ENCODE measurements around the gene NEK4. TPM values are rescaled to one million over a fixed set of nuclear protein-coding genes. Genes with fewer than 3 reads are reported as not detected.
A peak's percentile ranks its signal among the peaks of the same experiment; 100 is the strongest.

The NEK4 gene
- total RNA-seq, 1 experiment from 2014 or later: 20.5 TPM

- Histone ChIP-seq H3K79me2 (ENCODE audit: low read length) (no peaks in the 10 kb centered on the region), H4K20me1 (ENCODE audit: insufficient read depth, low read depth, low read length) (no peaks in the 10 kb centered on the region), H3K9me3 (ENCODE audit: low read length) (no peaks in the 10 kb centered on the region), H3K4me2 (ENCODE audit: low read depth, low read length, poor library complexity, severe bottlenecking) (no peak overlapping the region), H3K4me1 (ENCODE audit: low read length) (no peaks in the 10 kb centered on the region), H3K9ac (ENCODE audit: low read length) (no peak overlapping the region), H3K27me3 (ENCODE audit: low read length) (no peaks in the 10 kb centered on the region), H3K36me3 (ENCODE audit: insufficient read depth, low read length) (no peaks in the 10 kb centered on the region), H2AFZ (ENCODE audit: low read length) (no peak overlapping the region), H3K27ac (ENCODE audit: low read length) (no peak overlapping the region), H3K9me2 (replicated peaks; ENCODE audit: insufficient read depth, low read length) (no peaks in the 10 kb centered on the region), H3K4me3 (ENCODE audit: low read length) (no peak overlapping the region)
- DNase-seq: no peak
These were observed 14.3 kb upstream of the NEK4 start for GRCh38 chr3:52784931-52785590.

GRCh38 chr3:52784021-52784621 is 13.4 kb upstream of the NEK4 start:
- no peak overlapping the region for H3K9ac ChIP-seq (ENCODE audit: low read length)
- H3K4me1 ChIP-seq (ENCODE audit: low read length): peaks cover 7% of the 10 kb centered on the region
- no peaks in the 10 kb centered on the region for H3K27me3 ChIP-seq (ENCODE audit: low read length)
- H3K79me2 ChIP-seq (ENCODE audit: low read length): no peaks in the 10 kb centered on the region
- H3K4me2 ChIP-seq (ENCODE audit: low read depth, low read length, poor library complexity, severe bottlenecking): no peak overlapping the region
- H3K27ac ChIP-seq (ENCODE audit: low read length): no peak overlapping the region
- no peaks in the 10 kb centered on the region for H3K9me3 ChIP-seq (ENCODE audit: low read length)
- H2AFZ ChIP-seq (ENCODE audit: low read length): no peak overlapping the region
- H3K4me3 ChIP-seq (ENCODE audit: low read length): no peak overlapping the region
- no peaks in the 10 kb centered on the region for H3K36me3 ChIP-seq (ENCODE audit: insufficient read depth, low read length)
- no peak for DNase-seq
- no peaks in the 10 kb centered on the region for H4K20me1 ChIP-seq (ENCODE audit: insufficient read depth, low read depth, low read length)
- no peaks in the 10 kb centered on the region for H3K9me2 ChIP-seq (replicated peaks; ENCODE audit: insufficient read depth, low read length)

- Histone ChIP-seq H3K4me3 (ENCODE audit: low read length) (no peak overlapping the region), H3K4me2 (ENCODE audit: low read depth, low read length, poor library complexity, severe bottlenecking) (no peak overlapping the region), H2AFZ (ENCODE audit: low read length) (no peak overlapping the region), H3K9me2 (replicated peaks; ENCODE audit: insufficient read depth, low read length) (no peaks in the 10 kb centered on the region), H3K27me3 (ENCODE audit: low read length) (no peaks in the 10 kb centered on the region), H3K27ac (ENCODE audit: low read length) (no peak overlapping the region), H3K4me1 (ENCODE audit: low read length) (peaks cover 8% of the 10 kb centered on the region), H3K79me2 (ENCODE audit: low read length) (no peaks in the 10 kb centered on the region), H4K20me1 (ENCODE audit: insufficient read depth, low read depth, low read length) (no peaks in the 10 kb centered on the region), H3K9me3 (ENCODE audit: low read length) (no peaks in the 10 kb centered on the region), H3K36me3 (ENCODE audit: insufficient read depth, low read length) (no peaks in the 10 kb centered on the region), H3K9ac (ENCODE audit: low read length) (no peak overlapping the region)
- DNase-seq: no peak
These were observed 12.4 kb upstream of the NEK4 start for GRCh38 chr3:52783211-52783555.

GRCh38 chr3:52782412-52783210 is 11.9 kb upstream of the NEK4 start:
- Histone ChIP-seq H3K9me2 (replicated peaks; ENCODE audit: insufficient read depth, low read length) (no peaks in the 10 kb centered on the region), H3K4me2 (ENCODE audit: low read depth, low read length, poor library complexity, severe bottlenecking) (no peak overlapping the region), H3K27me3 (ENCODE audit: low read length) (no peaks in the 10 kb centered on the region), H3K36me3 (ENCODE audit: insufficient read depth, low read length) (no peaks in the 10 kb centered on the region), H3K4me3 (ENCODE audit: low read length) (no peak overlapping the region), H3K9me3 (ENCODE audit: low read length) (no peaks in the 10 kb centered on the region), H3K9ac (ENCODE audit: low read length) (no peak overlapping the region), H3K79me2 (ENCODE audit: low read length) (no peaks in the 10 kb centered on the region), H2AFZ (ENCODE audit: low read length) (no peak overlapping the region), H3K4me1 (ENCODE audit: low read length) (peaks cover 8% of the 10 kb centered on the region), H3K27ac (ENCODE audit: low read length) (no peak overlapping the region), H4K20me1 (ENCODE audit: insufficient read depth, low read depth, low read length) (no peaks in the 10 kb centered on the region)
- no peak for DNase-seq

GRCh38 chr3:52781741-52782140 is 11.0 kb upstream of the NEK4 start:
- no peak for DNase-seq

GRCh38 chr3:52779837-52780585 is 9.3 kb upstream of the NEK4 start:
- H4K20me1 ChIP-seq (ENCODE audit: insufficient read depth, low read depth, low read length): no peaks in the 10 kb centered on the region
- H3K9ac ChIP-seq (ENCODE audit: low read length): 0 out of 2 replicates have a peak overlapping the region, but pooled peaks have one; percentile 26

More at GRCh38 chr3:52781741-52782140, 11.0 kb upstream of the NEK4 start:
- H2AFZ ChIP-seq (ENCODE audit: low read length): no peak overlapping the region
- no peak overlapping the region for H3K4me2 ChIP-seq (ENCODE audit: low read depth, low read length, poor library complexity, severe bottlenecking)
- no peaks in the 10 kb centered on the region for H4K20me1 ChIP-seq (ENCODE audit: insufficient read depth, low read depth, low read length)
- no peak overlapping the region for H3K27ac ChIP-seq (ENCODE audit: low read length)
- H3K4me1 ChIP-seq (ENCODE audit: low read length): peaks cover 8% of the 10 kb centered on the region
- H3K4me3 ChIP-seq (ENCODE audit: low read length): no peak overlapping the region
- H3K9ac ChIP-seq (ENCODE audit: low read length): no peak overlapping the region
- no peaks in the 10 kb centered on the region for H3K27me3 ChIP-seq (ENCODE audit: low read length)
- H3K9me3 ChIP-seq (ENCODE audit: low read length): no peaks in the 10 kb centered on the region
- no peaks in the 10 kb centered on the region for H3K36me3 ChIP-seq (ENCODE audit: insufficient read depth, low read length)
- no peaks in the 10 kb centered on the region for H3K79me2 ChIP-seq (ENCODE audit: low read length)
- no peaks in the 10 kb centered on the region for H3K9me2 ChIP-seq (replicated peaks; ENCODE audit: insufficient read depth, low read length)

GRCh38 chr3:52779011-52779836 is 8.5 kb upstream of the NEK4 start:
- Histone ChIP-seq H3K9ac (ENCODE audit: low read length) (0 out of 2 replicates have a peak overlapping the region, but pooled peaks have one; percentile 26), H3K9me3 (ENCODE audit: low read length) (no peaks in the 10 kb centered on the region)

More at GRCh38 chr3:52779837-52780585, 9.3 kb upstream of the NEK4 start:
- Histone ChIP-seq H3K79me2 (ENCODE audit: low read length) (no peaks in the 10 kb centered on the region), H3K4me1 (ENCODE audit: low read length) (peaks cover 8% of the 10 kb centered on the region), H3K4me3 (ENCODE audit: low read length) (no peak overlapping the region), H3K27ac (ENCODE audit: low read length) (no peak overlapping the region), H3K4me2 (ENCODE audit: low read depth, low read length, poor library complexity, severe bottlenecking) (no peak overlapping the region), H3K36me3 (ENCODE audit: insufficient read depth, low read length) (no peaks in the 10 kb centered on the region), H2AFZ (ENCODE audit: low read length) (peak overlapping the region; percentile 57; the same call in 1 of the 2 replicates), H3K9me3 (ENCODE audit: low read length) (no peaks in the 10 kb centered on the region), H3K27me3 (ENCODE audit: low read length) (no peaks in the 10 kb centered on the region), H3K9me2 (replicated peaks; ENCODE audit: insufficient read depth, low read length) (no peaks in the 10 kb centered on the region)
- DNase-seq: no peak

More at GRCh38 chr3:52779011-52779836, 8.5 kb upstream of the NEK4 start:
- Histone ChIP-seq H3K4me2 (ENCODE audit: low read depth, low read length, poor library complexity, severe bottlenecking) (no peak overlapping the region), H4K20me1 (ENCODE audit: insufficient read depth, low read depth, low read length) (no peaks in the 10 kb centered on the region), H3K27me3 (ENCODE audit: low read length) (no peaks in the 10 kb centered on the region), H2AFZ (ENCODE audit: low read length) (peak overlapping the region; percentile 57; the same call in 1 of the 2 replicates), H3K9me2 (replicated peaks; ENCODE audit: insufficient read depth, low read length) (no peaks in the 10 kb centered on the region), H3K79me2 (ENCODE audit: low read length) (no peaks in the 10 kb centered on the region), H3K36me3 (ENCODE audit: insufficient read depth, low read length) (no peaks in the 10 kb centered on the region), H3K4me1 (ENCODE audit: low read length) (peaks cover 8% of the 10 kb centered on the region), H3K27ac (ENCODE audit: low read length) (no peak overlapping the region), H3K4me3 (ENCODE audit: low read length) (no peak overlapping the region)
- DNase-seq: no peak
